ENCODE data around the gene ZNF41.
A peak's percentile ranks its signal among the peaks of the same experiment; 100 is the strongest.
"Not testable (repeated sequence)": the region's sequence is repeated elsewhere in the genome, so short reads cannot be mapped to it uniquely, and the experiment has no call there.

ZNF41 gene

GRCh38 chrX:47503151-47503550, 20.1 kb upstream of the ZNF41 start:
- Histone ChIP-seq H3K9ac (ENCODE audit: low read length) (no peak overlapping the region), H3K36me3 (ENCODE audit: control insufficient read depth, insufficient read depth, low read length) (no peaks in the 10 kb centered on the region), H3K4me1 (ENCODE audit: control insufficient read depth, insufficient read depth, low read length) (no peaks in the 10 kb centered on the region), H3K27ac (ENCODE audit: low read depth, low read length) (no peak overlapping the region), H3K4me3 (ENCODE audit: low read length) (no peak overlapping the region), H3K27me3 (ENCODE audit: control insufficient read depth, insufficient read depth, low read length) (peaks cover 3% of the 10 kb centered on the region)

GRCh38 chrX:47502316-47503125, 19.5 kb upstream of the ZNF41 start:
- Histone ChIP-seq H3K9ac (ENCODE audit: low read length) (no peak overlapping the region), H3K4me3 (ENCODE audit: low read length) (no peak overlapping the region), H3K27me3 (ENCODE audit: control insufficient read depth, insufficient read depth, low read length) (peaks cover 3% of the 10 kb centered on the region), H3K27ac (ENCODE audit: low read depth, low read length) (no peak overlapping the region), H3K36me3 (ENCODE audit: control insufficient read depth, insufficient read depth, low read length) (no peaks in the 10 kb centered on the region), H3K4me1 (ENCODE audit: control insufficient read depth, insufficient read depth, low read length) (no peaks in the 10 kb centered on the region)

GRCh38 chrX:47501226-47502074, 18.4 kb upstream of the ZNF41 start:
- Histone ChIP-seq H3K4me1 (ENCODE audit: control insufficient read depth, insufficient read depth, low read length) (no peaks in the 10 kb centered on the region), H3K27me3 (ENCODE audit: control insufficient read depth, insufficient read depth, low read length) (peaks cover 3% of the 10 kb centered on the region), H3K9ac (ENCODE audit: low read length) (no peak overlapping the region), H3K27ac (ENCODE audit: low read depth, low read length) (no peak overlapping the region), H3K36me3 (ENCODE audit: control insufficient read depth, insufficient read depth, low read length) (no peaks in the 10 kb centered on the region), H3K4me3 (ENCODE audit: low read length) (no peak overlapping the region)

- Histone ChIP-seq H3K4me1 (ENCODE audit: control insufficient read depth, insufficient read depth, low read length) (no peaks in the 10 kb centered on the region), H3K9ac (ENCODE audit: low read length) (no peak overlapping the region), H3K36me3 (ENCODE audit: control insufficient read depth, insufficient read depth, low read length) (no peaks in the 10 kb centered on the region), H3K27me3 (ENCODE audit: control insufficient read depth, insufficient read depth, low read length) (peaks cover 4% of the 10 kb centered on the region), H3K27ac (ENCODE audit: low read depth, low read length) (no peak overlapping the region), H3K4me3 (ENCODE audit: low read length) (no peak overlapping the region)
These were observed 17.5 kb upstream of the ZNF41 start for GRCh38 chrX:47500554-47500953.

GRCh38 chrX:47499293-47499692, 16.3 kb upstream of the ZNF41 start:
- Histone ChIP-seq H3K36me3 (ENCODE audit: control insufficient read depth, insufficient read depth, low read length) (no peaks in the 10 kb centered on the region), H3K27ac (ENCODE audit: low read depth, low read length) (no peak overlapping the region), H3K27me3 (ENCODE audit: control insufficient read depth, insufficient read depth, low read length) (peaks cover 6% of the 10 kb centered on the region), H3K9ac (ENCODE audit: low read length) (no peak overlapping the region), H3K4me3 (ENCODE audit: low read length) (no peak overlapping the region), H3K4me1 (ENCODE audit: control insufficient read depth, insufficient read depth, low read length) (no peaks in the 10 kb centered on the region)

GRCh38 chrX:47498411-47498810, 15.4 kb upstream of the ZNF41 start:
- H3K27me3 ChIP-seq (ENCODE audit: control insufficient read depth, insufficient read depth, low read length): peaks cover 6% of the 10 kb centered on the region

GRCh38 chrX:47497271-47497888, 14.4 kb upstream of the ZNF41 start:
- no peaks in the 10 kb centered on the region for H3K4me1 ChIP-seq (ENCODE audit: control insufficient read depth, insufficient read depth, low read length)
- no peak overlapping the region for H3K27ac ChIP-seq (ENCODE audit: low read depth, low read length)
- peaks cover 6% of the 10 kb centered on the region for H3K27me3 ChIP-seq (ENCODE audit: control insufficient read depth, insufficient read depth, low read length)
- H3K9ac ChIP-seq (ENCODE audit: low read length): no peak overlapping the region
- H3K36me3 ChIP-seq (ENCODE audit: control insufficient read depth, insufficient read depth, low read length): no peaks in the 10 kb centered on the region
- H3K4me3 ChIP-seq (ENCODE audit: low read length): no peak overlapping the region

More at GRCh38 chrX:47498411-47498810, 15.4 kb upstream of the ZNF41 start:
- H3K27ac ChIP-seq (ENCODE audit: low read depth, low read length): no peak overlapping the region
- H3K4me1 ChIP-seq (ENCODE audit: control insufficient read depth, insufficient read depth, low read length): no peaks in the 10 kb centered on the region
- H3K4me3 ChIP-seq (ENCODE audit: low read length): no peak overlapping the region
- H3K36me3 ChIP-seq (ENCODE audit: control insufficient read depth, insufficient read depth, low read length): no peaks in the 10 kb centered on the region
- H3K9ac ChIP-seq (ENCODE audit: low read length): no peak overlapping the region

- H3K27me3 ChIP-seq (ENCODE audit: control insufficient read depth, insufficient read depth, low read length); H3K36me3 ChIP-seq (ENCODE audit: control insufficient read depth, insufficient read depth, low read length); H3K4me1 ChIP-seq (ENCODE audit: control insufficient read depth, insufficient read depth, low read length); H3K27ac ChIP-seq (ENCODE audit: low read depth, low read length); H3K9ac ChIP-seq (ENCODE audit: low read length); H3K4me3 ChIP-seq (ENCODE audit: low read length): not testable (repeated sequence)
These were observed 9.1 kb upstream of the ZNF41 start for GRCh38 chrX:47492133-47492532.

GRCh38 chrX:47489507-47490275, 6.7 kb upstream of the ZNF41 start:
- Histone ChIP-seq H3K4me3 (ENCODE audit: low read length) (no peak overlapping the region), H3K36me3 (ENCODE audit: control insufficient read depth, insufficient read depth, low read length) (no peaks in the 10 kb centered on the region), H3K27ac (ENCODE audit: low read depth, low read length) (no peak overlapping the region), H3K9ac (ENCODE audit: low read length) (no peak overlapping the region), H3K27me3 (ENCODE audit: control insufficient read depth, insufficient read depth, low read length) (no peaks in the 10 kb centered on the region), H3K4me1 (ENCODE audit: control insufficient read depth, insufficient read depth, low read length) (no peaks in the 10 kb centered on the region)

- H3K27ac ChIP-seq (ENCODE audit: low read depth, low read length): no peak overlapping the region
- no peak overlapping the region for H3K4me3 ChIP-seq (ENCODE audit: low read length)
- peaks cover 3% of the 10 kb centered on the region for H3K27me3 ChIP-seq (ENCODE audit: control insufficient read depth, insufficient read depth, low read length)
- H3K36me3 ChIP-seq (ENCODE audit: control insufficient read depth, insufficient read depth, low read length): no peaks in the 10 kb centered on the region
- peaks cover 2% of the 10 kb centered on the region for H3K4me1 ChIP-seq (ENCODE audit: control insufficient read depth, insufficient read depth, low read length)
- no peak overlapping the region for H3K9ac ChIP-seq (ENCODE audit: low read length)
These were observed 1.9 kb upstream of the ZNF41 start for GRCh38 chrX:47484885-47485284.

GRCh38 chrX:47483306-47484268, 565 bp upstream of the ZNF41 start:
- peaks cover 2% of the 10 kb centered on the region for H3K4me1 ChIP-seq (ENCODE audit: control insufficient read depth, insufficient read depth, low read length)
- H3K27me3 ChIP-seq (ENCODE audit: control insufficient read depth, insufficient read depth, low read length): peaks cover 3% of the 10 kb centered on the region
- peak overlapping the region; percentile 75 for H3K4me3 ChIP-seq (ENCODE audit: low read length)
- H3K36me3 ChIP-seq (ENCODE audit: control insufficient read depth, insufficient read depth, low read length): no peaks in the 10 kb centered on the region
- H3K9ac ChIP-seq (ENCODE audit: low read length): peak overlapping the region; percentile 32
- peak overlapping the region; percentile 85 for H3K27ac ChIP-seq (ENCODE audit: low read depth, low read length)

Data from rectal smooth muscle tissue (tissue), 1 donor.